OCI-LY3 (cell line): ENCODE measurements around the gene SDHAF1.

Experiments used
- EZH2phosphoT487 ChIP-seq: fragments of 200-600 bp; shearing (Covaris generic); IDR thresholded peaks from 2 replicates; pipeline ENCODE4 v1.6.1; 2018; ENCODE audit warnings: antibody characterized with exemption, mixed run types, low read depth
- TF ChIP-seq, protein P1 (sequence below): fragments of 200-600, 300-600 bp; sonication (generic); IDR thresholded peaks from 2 replicates; pipeline ENCODE4 v1.5.1; 2014; ENCODE audit warnings: antibody characterized with exemption, low read length, low read depth

GRCh38 chr19:35973487-35973886, 21.5 kb upstream of the SDHAF1 start:
- TF ChIP-seq, protein P1, sequence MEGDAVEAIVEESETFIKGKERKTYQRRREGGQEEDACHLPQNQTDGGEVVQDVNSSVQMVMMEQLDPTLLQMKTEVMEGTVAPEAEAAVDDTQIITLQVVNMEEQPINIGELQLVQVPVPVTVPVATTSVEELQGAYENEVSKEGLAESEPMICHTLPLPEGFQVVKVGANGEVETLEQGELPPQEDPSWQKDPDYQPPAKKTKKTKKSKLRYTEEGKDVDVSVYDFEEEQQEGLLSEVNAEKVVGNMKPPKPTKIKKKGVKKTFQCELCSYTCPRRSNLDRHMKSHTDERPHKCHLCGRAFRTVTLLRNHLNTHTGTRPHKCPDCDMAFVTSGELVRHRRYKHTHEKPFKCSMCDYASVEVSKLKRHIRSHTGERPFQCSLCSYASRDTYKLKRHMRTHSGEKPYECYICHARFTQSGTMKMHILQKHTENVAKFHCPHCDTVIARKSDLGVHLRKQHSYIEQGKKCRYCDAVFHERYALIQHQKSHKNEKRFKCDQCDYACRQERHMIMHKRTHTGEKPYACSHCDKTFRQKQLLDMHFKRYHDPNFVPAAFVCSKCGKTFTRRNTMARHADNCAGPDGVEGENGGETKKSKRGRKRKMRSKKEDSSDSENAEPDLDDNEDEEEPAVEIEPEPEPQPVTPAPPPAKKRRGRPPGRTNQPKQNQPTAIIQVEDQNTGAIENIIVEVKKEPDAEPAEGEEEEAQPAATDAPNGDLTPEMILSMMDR, result no peak
- no peak for TF ChIP-seq EZH2phosphoT487
